HepG2 (cell line): ENCODE results near the gene GNG12. TPM values are rescaled to one million over a fixed set of nuclear protein-coding genes. Genes with fewer than 3 reads are reported as not detected.
A peak's percentile ranks its signal among the peaks of the same experiment; 100 is the strongest.

Source experiments
- ATF7 ChIP-seq, 2 experiments: fragments of 450-650 bp in 1 of 2; sonication (generic) in 1 of 2; formaldehyde crosslinking in 1 of 2; IDR thresholded peaks; 2 replicates each; pipeline versions ENCODE4 v1.4.0 to v1.6.1; 2016 to 2020; ENCODE audit warnings: antibody characterized with exemption in 1 of 2, mild to moderate bottlenecking in 1 of 2, missing genetic modification reagents in 1 of 2
- DPF2 ChIP-seq: sonication (generic); formaldehyde crosslinking; IDR thresholded peaks from 2 replicates; pipeline ENCODE4 v1.4.0; 2020; ENCODE audit warnings: mild to moderate bottlenecking, low read depth, missing genetic modification reagents, borderline replicate concordance
- GLI4 ChIP-seq: sonication (generic); formaldehyde crosslinking; IDR thresholded peaks from 2 replicates; pipeline ENCODE4 v1.5.1; 2020; ENCODE audit warnings: missing genetic modification reagents, mild to moderate bottlenecking, moderate library complexity, borderline replicate concordance
- HNF4A ChIP-seq: sonication (generic); formaldehyde crosslinking; IDR thresholded peaks from 2 replicates; pipeline ENCODE4 v1.4.0; 2020; ENCODE audit warnings: missing genetic modification reagents
- HOXA9 ChIP-seq: sonication (generic); formaldehyde crosslinking; IDR thresholded peaks from 2 replicates; pipeline ENCODE4 v1.8.1; 2022; ENCODE audit warnings: missing genetic modification reagents, mild to moderate bottlenecking, moderate library complexity, borderline replicate concordance
- JUNB ChIP-seq: sonication (generic); formaldehyde crosslinking; IDR thresholded peaks from 2 replicates; pipeline ENCODE4 v1.8.0; 2022; ENCODE audit warnings: missing genetic modification reagents, mild to moderate bottlenecking, borderline replicate concordance
- KLF13 ChIP-seq: sonication (generic); formaldehyde crosslinking; IDR thresholded peaks from 2 replicates; pipeline ENCODE4 v1.4.0; 2020; ENCODE audit warnings: mild to moderate bottlenecking, missing genetic modification reagents
- MED13 ChIP-seq: sonication (generic); formaldehyde crosslinking; IDR thresholded peaks from 2 replicates; pipeline ENCODE4 v1.5.0; 2020; ENCODE audit warnings: missing genetic modification reagents
- MYC ChIP-seq: sonication (generic); formaldehyde crosslinking; IDR thresholded peaks from 2 replicates; pipeline ENCODE4 v1.9.0; 2021; ENCODE audit warnings: missing genetic modification reagents, borderline replicate concordance
- NFKBIZ ChIP-seq: IDR thresholded peaks from 2 replicates; pipeline ENCODE4 v1.6.1; 2018; ENCODE audit warnings: missing genetic modification reagents, missing compliant biosample characterization
- XBP1 ChIP-seq: sonication (generic); formaldehyde crosslinking; IDR thresholded peaks from 2 replicates; pipeline ENCODE4 v1.5.0; 2020; ENCODE audit warnings: missing genetic modification reagents
- ZNF207 ChIP-seq: fragments of 450-650 bp; IDR thresholded peaks from 2 replicates; pipeline ENCODE4 v1.6.1; 2016; ENCODE audit warnings: antibody characterized with exemption, borderline replicate concordance
- ZNF225 ChIP-seq: sonication (generic); formaldehyde crosslinking; IDR thresholded peaks from 2 replicates; pipeline ENCODE4 v1.4.0; 2020; ENCODE audit warnings: mild to moderate bottlenecking, missing genetic modification reagents
- ZNF367 ChIP-seq: sonication (generic); formaldehyde crosslinking; IDR thresholded peaks from 2 replicates; pipeline ENCODE4 v1.4.0; 2020; ENCODE audit warnings: missing genetic modification reagents, borderline replicate concordance
- ZNF44 ChIP-seq: sonication (generic); formaldehyde crosslinking; IDR thresholded peaks from 2 replicates; pipeline ENCODE4 v1.5.1; 2020; ENCODE audit warnings: mild to moderate bottlenecking, missing genetic modification reagents
- ZNF451 ChIP-seq: sonication (generic); formaldehyde crosslinking; IDR thresholded peaks from 2 replicates; pipeline ENCODE4 v1.5.0; 2020; ENCODE audit warnings: mild to moderate bottlenecking, missing genetic modification reagents
- ZNF615 ChIP-seq: sonication (generic); formaldehyde crosslinking; IDR thresholded peaks from 2 replicates; pipeline ENCODE4 v1.5.0; 2020; ENCODE audit warnings: mild to moderate bottlenecking, missing genetic modification reagents, borderline replicate concordance
- ZNF660 ChIP-seq: sonication (generic); formaldehyde crosslinking; IDR thresholded peaks from 2 replicates; pipeline ENCODE4 v1.5.1; 2020; ENCODE audit warnings: mild to moderate bottlenecking, low read depth, missing genetic modification reagents, borderline replicate concordance
- ZNF891 ChIP-seq: sonication (generic); formaldehyde crosslinking; IDR thresholded peaks from 2 replicates; pipeline ENCODE4 v1.5.0; 2020; ENCODE audit warnings: mild to moderate bottlenecking, missing genetic modification reagents
- ZSCAN29 ChIP-seq: sonication (generic); formaldehyde crosslinking; conservative IDR thresholded peaks from 2 replicates; pipeline ENCODE4 v1.4.0; 2020; ENCODE audit warnings: mild to moderate bottlenecking, missing genetic modification reagents
- polyA plus RNA-seq, 8 experiments: library from polyadenylated mRNA; depleted of rRNA in 3 of 8; stranded (reverse) in 7 of 8; unstranded in 1 of 8; fragments of >200 nt; fragmentation: Illumina TruSeq in 4 of 8; extraction: Trizol in 4 of 8; gene quantifications; 2 replicates each; pipeline versions ENCODE4 v1.2.1 to v1.2.3, GENCODE V29; 2011 to 2016; ENCODE audit warnings: low read depth in 4 of 8, missing spikeins in 1 of 8, mixed read lengths in 1 of 8; ENCODE audit not compliant: insufficient read depth in 1 of 8
- total RNA-seq, 5 experiments: library from RNA; depleted of rRNA; stranded (reverse); fragments of >200 nt; fragmentation: Illumina TruSeq; extraction: Trizol; gene quantifications; 2 replicates each; pipeline ENCODE4 v1.2.3, GENCODE V29; 2016; ENCODE audit warnings: low read depth in 1 of 5
- TF ChIP-seq, protein P1 (sequence below): sonication (generic); formaldehyde crosslinking; conservative IDR thresholded peaks from 2 replicates; pipeline ENCODE4 v1.8.0; 2022; ENCODE audit warnings: low read depth, missing genetic modification reagents
- TF ChIP-seq, protein P2 (sequence below): sonication (generic); formaldehyde crosslinking; IDR thresholded peaks from 2 replicates; pipeline ENCODE4 v1.4.0; 2020; ENCODE audit warnings: mild to moderate bottlenecking, missing genetic modification reagents
- TF ChIP-seq, protein P3 (sequence below): IDR thresholded peaks from 2 replicates; pipeline ENCODE4 v1.4.0; 2020; ENCODE audit warnings: mild to moderate bottlenecking, missing genetic modification reagents

Gene GNG12
- total and polyA plus RNA-seq, 2 of the 13 experiments (the other 11 are each of a cell fraction or from before 2014, with no cell fraction given), result 0.11 TPM

DNA sequence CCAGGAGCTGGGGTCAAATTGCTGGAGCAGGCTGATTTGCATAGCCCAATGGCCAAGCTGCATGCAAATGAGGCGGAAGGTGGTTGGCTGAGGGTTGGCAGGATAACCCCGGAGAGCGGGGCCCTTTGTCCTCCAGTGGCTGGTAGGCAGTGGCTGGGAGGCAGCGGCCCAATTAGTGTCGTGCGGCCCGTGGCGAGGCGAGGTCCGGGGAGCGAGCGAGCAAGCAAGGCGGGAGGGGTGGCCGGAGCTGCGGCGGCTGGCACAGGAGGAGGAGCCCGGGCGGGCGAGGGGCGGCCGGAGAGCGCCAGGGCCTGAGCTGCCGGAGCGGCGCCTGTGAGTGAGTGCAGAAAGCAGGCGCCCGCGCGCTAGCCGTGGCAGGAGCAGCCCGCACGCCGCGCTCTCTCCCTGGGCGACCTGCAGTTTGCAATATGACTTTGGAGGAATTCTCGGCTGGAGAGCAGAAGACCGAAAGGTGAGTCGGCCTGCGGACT lies 148.2 kb downstream of the GNG12 start, which contains the start of gene GADD45A (continued):
- no peak for TF ChIP-seq HNF4A
- TF ChIP-seq ZNF451, result peak; percentile 84; the same call in 1 of the 2 replicates
- peak; percentile 88 for TF ChIP-seq ZNF615 (CRISPR knock-in tag)
- no peak for TF ChIP-seq ZNF660 (CRISPR knock-in tag)
- no peak for TF ChIP-seq ZNF367
- TF ChIP-seq ZNF207, result no peak
- no peak for TF ChIP-seq ATF7 (IDR thresholded peaks at IDR 0.05)
- TF ChIP-seq ATF7 (CRISPR knock-in tag; IDR thresholded peaks at IDR 0.05), result no peak
- TF ChIP-seq HOXA9 (CRISPR knock-in tag), result peak; percentile 35; the same call in 1 of the 2 replicates
- TF ChIP-seq, protein P1, sequence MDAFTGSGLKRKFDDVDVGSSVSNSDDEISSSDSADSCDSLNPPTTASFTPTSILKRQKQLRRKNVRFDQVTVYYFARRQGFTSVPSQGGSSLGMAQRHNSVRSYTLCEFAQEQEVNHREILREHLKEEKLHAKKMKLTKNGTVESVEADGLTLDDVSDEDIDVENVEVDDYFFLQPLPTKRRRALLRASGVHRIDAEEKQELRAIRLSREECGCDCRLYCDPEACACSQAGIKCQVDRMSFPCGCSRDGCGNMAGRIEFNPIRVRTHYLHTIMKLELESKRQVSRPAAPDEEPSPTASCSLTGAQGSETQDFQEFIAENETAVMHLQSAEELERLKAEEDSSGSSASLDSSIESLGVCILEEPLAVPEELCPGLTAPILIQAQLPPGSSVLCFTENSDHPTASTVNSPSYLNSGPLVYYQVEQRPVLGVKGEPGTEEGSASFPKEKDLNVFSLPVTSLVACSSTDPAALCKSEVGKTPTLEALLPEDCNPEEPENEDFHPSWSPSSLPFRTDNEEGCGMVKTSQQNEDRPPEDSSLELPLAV (CRISPR knock-in tag), result no peak; the same call in 1 of the 2 replicates
- TF ChIP-seq JUNB, result no peak
- TF ChIP-seq MED13 (CRISPR knock-in tag), result 0 out of 2 replicates have a peak, but pooled peaks have one; percentile 77
- TF ChIP-seq, protein P2, sequence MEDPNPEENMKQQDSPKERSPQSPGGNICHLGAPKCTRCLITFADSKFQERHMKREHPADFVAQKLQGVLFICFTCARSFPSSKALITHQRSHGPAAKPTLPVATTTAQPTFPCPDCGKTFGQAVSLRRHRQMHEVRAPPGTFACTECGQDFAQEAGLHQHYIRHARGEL, result no peak
- no peak for TF ChIP-seq KLF13
- TF ChIP-seq MYC (CRISPR knock-in tag), result peak; percentile 49; the same call in 1 of the 2 replicates
- no peak for TF ChIP-seq NFKBIZ (CRISPR knock-in tag)
- TF ChIP-seq XBP1, result no peak
- TF ChIP-seq DPF2 (CRISPR knock-in tag), result no peak
- no peak for TF ChIP-seq ZNF891 (CRISPR knock-in tag)
- no peak; the same call in 1 of the 2 replicates for TF ChIP-seq ZSCAN29 (CRISPR knock-in tag)
- TF ChIP-seq ZNF225 (CRISPR knock-in tag), result peak; percentile 72; the same call in 1 of the 2 replicates
- no peak for TF ChIP-seq ZNF44 (CRISPR knock-in tag)
- no peak; the same call in 1 of the 2 replicates for TF ChIP-seq GLI4 (CRISPR knock-in tag)
- TF ChIP-seq, protein P3, sequence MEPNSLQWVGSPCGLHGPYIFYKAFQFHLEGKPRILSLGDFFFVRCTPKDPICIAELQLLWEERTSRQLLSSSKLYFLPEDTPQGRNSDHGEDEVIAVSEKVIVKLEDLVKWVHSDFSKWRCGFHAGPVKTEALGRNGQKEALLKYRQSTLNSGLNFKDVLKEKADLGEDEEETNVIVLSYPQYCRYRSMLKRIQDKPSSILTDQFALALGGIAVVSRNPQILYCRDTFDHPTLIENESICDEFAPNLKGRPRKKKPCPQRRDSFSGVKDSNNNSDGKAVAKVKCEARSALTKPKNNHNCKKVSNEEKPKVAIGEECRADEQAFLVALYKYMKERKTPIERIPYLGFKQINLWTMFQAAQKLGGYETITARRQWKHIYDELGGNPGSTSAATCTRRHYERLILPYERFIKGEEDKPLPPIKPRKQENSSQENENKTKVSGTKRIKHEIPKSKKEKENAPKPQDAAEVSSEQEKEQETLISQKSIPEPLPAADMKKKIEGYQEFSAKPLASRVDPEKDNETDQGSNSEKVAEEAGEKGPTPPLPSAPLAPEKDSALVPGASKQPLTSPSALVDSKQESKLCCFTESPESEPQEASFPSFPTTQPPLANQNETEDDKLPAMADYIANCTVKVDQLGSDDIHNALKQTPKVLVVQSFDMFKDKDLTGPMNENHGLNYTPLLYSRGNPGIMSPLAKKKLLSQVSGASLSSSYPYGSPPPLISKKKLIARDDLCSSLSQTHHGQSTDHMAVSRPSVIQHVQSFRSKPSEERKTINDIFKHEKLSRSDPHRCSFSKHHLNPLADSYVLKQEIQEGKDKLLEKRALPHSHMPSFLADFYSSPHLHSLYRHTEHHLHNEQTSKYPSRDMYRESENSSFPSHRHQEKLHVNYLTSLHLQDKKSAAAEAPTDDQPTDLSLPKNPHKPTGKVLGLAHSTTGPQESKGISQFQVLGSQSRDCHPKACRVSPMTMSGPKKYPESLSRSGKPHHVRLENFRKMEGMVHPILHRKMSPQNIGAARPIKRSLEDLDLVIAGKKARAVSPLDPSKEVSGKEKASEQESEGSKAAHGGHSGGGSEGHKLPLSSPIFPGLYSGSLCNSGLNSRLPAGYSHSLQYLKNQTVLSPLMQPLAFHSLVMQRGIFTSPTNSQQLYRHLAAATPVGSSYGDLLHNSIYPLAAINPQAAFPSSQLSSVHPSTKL, result peak; percentile 76
